ENCODE data around the gene BAHCC1.

- TF ChIP-seq YY1 (IDR thresholded peaks at IDR 0.05; ENCODE audit: insufficient read depth, insufficient read length), result no peak
- TF ChIP-seq SUZ12 (IDR thresholded peaks at IDR 0.05; ENCODE audit: extremely low read depth, insufficient read depth, insufficient read length), result no peak
Measured at GRCh38 chr17:81482673-81483072, 87.4 kb downstream of the BAHCC1 start.

Data from NT2/D1 (cell line).